Spleen (tissue), 7 donors: ENCODE measurements around the gene GSG1L2.

ENCODE experiments used
- POLR2AphosphoS5 ChIP-seq, 3 donors: sonication (generic); formaldehyde crosslinking; IDR thresholded peaks; one replicate each; pipeline ENCODE4 v1.5.1; 2017; ENCODE audit warnings: antibody characterized with exemption in 3 of 3
- TF ChIP-seq, protein P1 (sequence below), 11 experiments: fragments of 200-600 bp in 7 of 11; fragments of 450-650 bp in 4 of 11; sonication (generic) in 4 of 11; IDR thresholded peaks in 8 of 11; conservative IDR thresholded peaks in 3 of 11; 1 replicate in 7 of 11; 2 replicates in 4 of 11; pipeline versions ENCODE4 v1.4.0 to v1.8.0; 2016 to 2021; ENCODE audit warnings: antibody characterized with exemption in 11 of 11, inconsistent platforms in 4 of 11, mild to moderate bottlenecking in 1 of 11
- donor health status: DM: no; HTN: no; CAD: no; lungs with moderate emphysema.
- donor health status: DM: no; HTN: no; CAD: no.
- donor health status: DM: no; HTN: no; CAD: no.

DNA sequence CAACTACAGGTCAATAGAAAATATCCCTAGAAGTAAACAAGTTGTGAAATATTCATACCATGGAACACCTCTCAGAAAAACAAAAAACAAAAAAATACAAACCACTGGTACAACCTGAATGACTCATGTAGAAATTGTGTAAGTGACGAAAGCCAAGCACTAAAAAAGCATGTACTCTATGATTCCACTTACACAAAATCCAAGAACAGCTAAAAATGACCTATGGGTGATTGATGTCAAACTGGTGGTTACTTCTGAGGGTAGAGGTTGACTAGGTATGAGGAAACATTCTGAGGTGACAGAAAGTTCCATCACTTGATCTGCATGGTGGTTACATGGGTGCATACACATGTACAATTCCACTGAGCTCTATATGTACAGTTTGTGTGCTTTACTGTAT is 61.6 kb downstream of the GSG1L2 start:
- TF ChIP-seq, protein P1, sequence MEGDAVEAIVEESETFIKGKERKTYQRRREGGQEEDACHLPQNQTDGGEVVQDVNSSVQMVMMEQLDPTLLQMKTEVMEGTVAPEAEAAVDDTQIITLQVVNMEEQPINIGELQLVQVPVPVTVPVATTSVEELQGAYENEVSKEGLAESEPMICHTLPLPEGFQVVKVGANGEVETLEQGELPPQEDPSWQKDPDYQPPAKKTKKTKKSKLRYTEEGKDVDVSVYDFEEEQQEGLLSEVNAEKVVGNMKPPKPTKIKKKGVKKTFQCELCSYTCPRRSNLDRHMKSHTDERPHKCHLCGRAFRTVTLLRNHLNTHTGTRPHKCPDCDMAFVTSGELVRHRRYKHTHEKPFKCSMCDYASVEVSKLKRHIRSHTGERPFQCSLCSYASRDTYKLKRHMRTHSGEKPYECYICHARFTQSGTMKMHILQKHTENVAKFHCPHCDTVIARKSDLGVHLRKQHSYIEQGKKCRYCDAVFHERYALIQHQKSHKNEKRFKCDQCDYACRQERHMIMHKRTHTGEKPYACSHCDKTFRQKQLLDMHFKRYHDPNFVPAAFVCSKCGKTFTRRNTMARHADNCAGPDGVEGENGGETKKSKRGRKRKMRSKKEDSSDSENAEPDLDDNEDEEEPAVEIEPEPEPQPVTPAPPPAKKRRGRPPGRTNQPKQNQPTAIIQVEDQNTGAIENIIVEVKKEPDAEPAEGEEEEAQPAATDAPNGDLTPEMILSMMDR (IDR thresholded peaks at IDR 0.05 in 8 of 11, conservative IDR thresholded peaks at IDR 0.05 in 3 of 11) = no peak
- TF ChIP-seq POLR2AphosphoS5 (IDR thresholded peaks at IDR 0.05) = no peak
